Hepatocyte (in vitro differentiated cells): ENCODE results near the gene BCL10.

Experiments used
- CTCF ChIP-seq: fragments of 200-600 bp; sonication (generic); IDR thresholded peaks from 2 replicates; pipeline ENCODE4 v1.5.1; 2016; ENCODE audit warnings: antibody characterized with exemption, mild to moderate bottlenecking; ENCODE audit not compliant: poor library complexity
- EZH2phosphoT487 ChIP-seq: fragments of 200-600 bp; sonication (generic); IDR thresholded peaks from one replicate; pipeline ENCODE4 v1.6.1; 2018; ENCODE audit warnings: antibody characterized with exemption, mild to moderate bottlenecking, low read depth, moderate library complexity; ENCODE audit not compliant: unreplicated experiment, severe bottlenecking

DNA sequence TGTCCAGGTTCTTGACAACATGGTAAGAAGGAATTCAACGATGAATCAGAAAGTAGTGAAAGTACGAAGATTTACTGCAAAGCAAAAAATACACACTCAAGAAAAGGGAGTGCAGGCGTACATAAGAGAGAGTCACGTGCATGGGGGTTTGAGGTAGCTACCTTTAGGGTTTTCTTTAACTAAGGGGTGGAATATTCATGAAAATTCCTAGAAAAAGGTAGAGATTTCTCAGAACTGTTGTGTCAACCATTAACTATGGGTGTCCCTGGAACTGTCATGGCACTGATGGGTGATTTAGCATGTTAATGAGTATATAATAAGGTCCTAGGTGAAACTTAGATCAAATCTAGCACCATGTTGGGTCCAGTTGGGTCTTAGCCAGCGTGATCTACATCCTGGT, 53.1 kb downstream of the BCL10 start:
- TF ChIP-seq CTCF (no peak), EZH2phosphoT487 (no peak)
